A549 treated with Mapracorat at 1 μM for 4 hours (cell line): ENCODE measurements around the gene TIMM44. TPM values are rescaled to one million over a fixed set of nuclear protein-coding genes. Genes with fewer than 3 reads are reported as not detected.

Experiments
- total RNA-seq: library from RNA; stranded (reverse); fragments of 200-300 nt; extraction: Qiagen RNA extraction; gene quantifications from 5 replicates; pipeline ENCODE4 v1.2.3, GENCODE V29; 2022

TIMM44 gene, protein sequence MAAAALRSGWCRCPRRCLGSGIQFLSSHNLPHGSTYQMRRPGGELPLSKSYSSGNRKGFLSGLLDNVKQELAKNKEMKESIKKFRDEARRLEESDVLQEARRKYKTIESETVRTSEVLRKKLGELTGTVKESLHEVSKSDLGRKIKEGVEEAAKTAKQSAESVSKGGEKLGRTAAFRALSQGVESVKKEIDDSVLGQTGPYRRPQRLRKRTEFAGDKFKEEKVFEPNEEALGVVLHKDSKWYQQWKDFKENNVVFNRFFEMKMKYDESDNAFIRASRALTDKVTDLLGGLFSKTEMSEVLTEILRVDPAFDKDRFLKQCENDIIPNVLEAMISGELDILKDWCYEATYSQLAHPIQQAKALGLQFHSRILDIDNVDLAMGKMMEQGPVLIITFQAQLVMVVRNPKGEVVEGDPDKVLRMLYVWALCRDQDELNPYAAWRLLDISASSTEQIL
- total RNA-seq = 24.8 to 32.6 TPM (median 26.7 TPM) in 5 replicates

DNA sequence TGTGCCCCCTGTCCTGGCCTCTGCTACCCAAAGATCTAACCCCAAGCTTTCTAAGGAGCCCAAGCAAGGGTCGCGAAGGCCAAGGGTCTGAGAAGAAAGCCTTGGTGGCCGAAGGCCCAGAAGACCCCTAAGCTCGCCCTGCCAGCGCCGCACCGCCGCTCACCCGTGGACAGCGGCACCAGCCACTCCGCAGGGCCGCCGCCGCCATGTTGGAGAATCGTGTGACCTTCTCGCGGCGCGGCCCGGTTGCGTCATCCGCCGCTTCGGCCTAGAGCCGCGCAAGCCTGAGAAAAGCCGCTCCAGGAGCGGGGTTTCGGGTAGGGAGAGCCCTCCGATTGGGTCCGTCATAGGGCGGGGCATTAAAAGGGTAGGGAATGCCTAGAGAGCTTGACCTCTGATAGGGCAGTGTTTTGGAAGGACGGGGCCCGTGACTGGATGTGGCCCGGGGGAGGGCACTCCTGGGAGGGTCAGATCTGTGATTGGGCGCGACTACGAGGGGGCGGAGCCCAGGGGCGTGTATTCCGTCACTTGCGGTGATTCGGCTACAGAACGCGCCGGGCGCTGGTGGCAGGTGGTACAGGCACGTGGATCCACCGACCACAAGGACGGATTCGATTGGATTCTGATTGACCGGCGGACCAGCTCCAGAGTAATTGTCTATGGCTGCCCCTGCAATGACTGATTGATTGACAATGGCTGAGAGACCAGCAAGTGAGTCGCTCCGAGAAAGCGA is at the start of gene TIMM44:
TSS of gene TIMM44 (minus strand) at position 223 of the 733 bp plus-strand sequence. CDS start at position 208, 15 bp downstream.

DNA sequence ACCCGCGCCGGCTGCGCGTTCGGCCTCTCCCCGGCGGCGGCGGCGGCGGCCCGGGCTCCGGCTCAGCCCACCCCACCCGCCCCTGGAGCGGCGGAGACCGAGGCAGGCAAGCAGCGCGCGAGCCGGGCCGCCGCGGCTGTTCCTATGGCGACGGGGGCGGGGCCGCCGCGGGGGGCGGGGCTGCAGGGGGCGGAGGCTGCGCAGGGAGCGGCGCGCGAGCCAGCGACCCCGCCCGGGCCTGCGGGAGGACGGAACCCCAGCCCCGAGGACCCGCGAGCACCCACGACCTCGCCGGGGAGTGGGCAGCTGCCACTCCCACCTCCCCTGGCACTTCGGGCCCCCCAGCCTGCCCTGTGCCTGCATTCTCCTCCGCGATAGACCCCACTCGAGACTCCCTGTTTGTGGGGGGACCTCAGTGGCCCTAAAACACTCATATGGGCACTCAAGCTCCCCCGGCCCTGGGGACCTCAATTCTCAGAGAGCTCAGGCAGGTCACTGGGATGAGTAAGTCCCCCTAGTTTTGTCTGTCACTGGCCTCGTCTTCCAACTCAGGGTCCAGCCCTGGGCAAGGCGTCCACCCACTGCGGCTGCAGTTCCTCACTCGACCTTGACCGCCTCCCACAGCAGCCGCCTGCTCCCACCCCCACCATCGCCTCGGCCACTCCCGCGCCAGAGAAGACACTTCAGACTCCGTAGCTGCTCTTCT is 17.3 kb downstream of the TIMM44 start, which contains the start of gene CTXN1:
TSS of gene CTXN1 (minus strand) at position 115 of the 706 bp plus-strand sequence. CDS start 597 bp downstream, outside the sequence.

DNA sequence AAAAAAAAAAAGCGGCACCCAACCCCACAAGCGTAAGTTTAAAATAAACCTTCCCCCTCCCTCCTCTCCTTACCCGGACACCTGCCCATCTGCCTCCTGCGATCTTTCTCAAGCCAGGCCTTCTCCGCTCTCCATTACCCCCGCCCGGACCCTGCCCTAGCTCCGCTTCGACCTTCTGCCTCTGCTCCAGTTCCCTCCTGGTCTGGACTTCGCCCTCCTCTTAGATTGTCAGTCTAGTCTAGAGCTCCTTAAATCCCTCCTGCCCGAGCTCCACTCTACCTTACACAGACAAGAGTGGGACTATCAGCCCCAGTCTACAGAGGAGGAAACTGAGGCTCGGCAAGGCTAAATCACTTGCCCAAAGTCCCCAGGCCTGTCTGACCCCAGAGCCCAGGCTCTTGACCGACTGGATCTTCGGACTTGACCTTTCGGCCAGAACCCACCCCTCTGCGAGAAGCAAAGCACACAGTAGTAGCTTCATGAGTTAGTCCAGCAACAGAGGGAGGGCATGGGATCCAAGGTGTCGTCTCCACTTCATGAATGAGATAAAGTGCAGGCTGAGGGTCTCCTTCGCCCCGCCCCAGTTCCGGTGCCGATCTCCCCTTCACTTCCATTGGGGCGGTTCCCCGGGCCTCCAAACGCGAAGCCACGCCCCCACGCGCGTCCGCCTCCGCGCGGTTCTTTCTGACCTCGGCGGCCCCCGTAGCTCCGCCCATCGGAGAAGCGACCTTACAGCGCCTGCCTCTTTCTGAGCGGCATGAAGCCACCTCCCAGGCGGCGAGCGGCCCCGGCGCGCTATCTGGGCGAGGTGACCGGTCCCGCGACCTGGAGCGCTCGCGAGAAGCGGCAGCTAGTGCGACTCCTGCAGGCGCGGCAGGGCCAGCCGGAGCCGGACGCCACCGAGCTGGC is 23.6 kb downstream of the TIMM44 start, which contains the start of gene SNAPC2:
TSS of gene SNAPC2 (plus strand) at position 729 of the 909 bp plus-strand sequence. CDS start at position 758, 29 bp downstream.

GRCh38 chr19:7914598-7915045 is 28.8 kb downstream of the TIMM44 start, which contains the start of gene TGFBR3L:
Gene TGFBR3L (plus strand): TSS chr19:7914830.

GRCh38 chr19:7903244-7904073 is 40.0 kb downstream of the TIMM44 start, which contains the start of gene MAP2K7:
Gene MAP2K7 (plus strand): TSS chr19:7903877. CDS start chr19:7903945, 68 bp downstream.

GRCh38 chr19:7888145-7888825 is 55.2 kb downstream of the TIMM44 start, which contains the start of gene LRRC8E:
Gene LRRC8E (plus strand): TSS chr19:7888510. CDS start chr19:7895604, 7,094 bp downstream.

Other genes with a start within 250 kb of the TIMM44 start
- not detected in 5 replicates for gene FCER2, start 241.5 kb downstream of the TIMM44 start, total RNA-seq
- not detected in 5 replicates for gene CLEC4G, start 211.6 kb downstream of the TIMM44 start, total RNA-seq
- gene CD209, start 196.1 kb downstream of the TIMM44 start, total RNA-seq = not detected in 5 replicates
- not detected in 5 replicates for gene CLEC4M, start 180.4 kb downstream of the TIMM44 start, total RNA-seq
- gene EVI5L, start 113.4 kb downstream of the TIMM44 start, total RNA-seq = 1.1 to 1.9 TPM (median 1.8 TPM) in 5 replicates
- gene PRR36, start 69.3 kb downstream of the TIMM44 start, total RNA-seq = 0.19 to 0.46 TPM (median 0.39 TPM) in 5 replicates
- 5.4 to 6.4 TPM (median 6.0 TPM) in 5 replicates for gene LRRC8E, start 55.2 kb downstream of the TIMM44 start, total RNA-seq
- gene MAP2K7, start 39.8 kb downstream of the TIMM44 start, total RNA-seq = 10.6 to 15.8 TPM (median 15.4 TPM) in 5 replicates
- gene TGFBR3L, start 28.8 kb downstream of the TIMM44 start, total RNA-seq = 0.42 to 2.8 TPM (median 1.8 TPM) in 5 replicates
- gene SNAPC2, start 23.3 kb downstream of the TIMM44 start, total RNA-seq = 19.2 to 30.9 TPM (median 28.9 TPM) in 5 replicates
- 8.9 to 22.8 TPM (median 20.7 TPM) in 5 replicates for gene CTXN1, start 17.5 kb downstream of the TIMM44 start, total RNA-seq
- 60.5 to 67.8 TPM (median 65.2 TPM) in 5 replicates for gene ELAVL1, start 62.0 kb upstream of the TIMM44 start, total RNA-seq
- gene CCL25, start 109.1 kb upstream of the TIMM44 start, total RNA-seq = not detected in 5 replicates
- gene FBN3, start 205.9 kb upstream of the TIMM44 start, total RNA-seq = not detected in 5 replicates